ENCODE data around the gene COL5A1. TPM values are rescaled to one million over a fixed set of nuclear protein-coding genes. Genes with fewer than 3 reads are reported as not detected.

COL5A1 gene
- total and polyA plus RNA-seq, 2 donors (not counting 1 experiment from before 2014, with no cell fraction given) = 72.8 to 109 TPM

GRCh38 chr9:134839455-134840125 is 198.0 kb downstream of the COL5A1 start:
- Histone ChIP-seq H3K4me1 (ENCODE audit: control insufficient read depth, extremely low read depth, insufficient read depth, low read length) (no peaks in the 10 kb centered on the region), H4K20me1 (ENCODE audit: control insufficient read depth, extremely low read depth, insufficient read depth, low read length) (no peaks in the 10 kb centered on the region), H3K79me2 (ENCODE audit: control insufficient read depth, insufficient read depth, low read length) (no peaks in the 10 kb centered on the region), H3K27me3 (ENCODE audit: control insufficient read depth, insufficient read depth, low read length) (no peaks in the 10 kb centered on the region), H2AFZ (ENCODE audit: low read length) (no peak overlapping the region), H3K27ac (ENCODE audit: insufficient read depth, low read length) (no peak overlapping the region), H3K36me3 (ENCODE audit: control insufficient read depth, insufficient read depth, low read length) (peaks cover 34% of the 10 kb centered on the region), H3K9ac (ENCODE audit: insufficient read depth, low read length) (no peak overlapping the region), H3K9me3 (ENCODE audit: control insufficient read depth, insufficient read depth, low read depth, low read length) (no peaks in the 10 kb centered on the region), H3K4me2 (ENCODE audit: extremely low read depth, insufficient read depth, low read length) (no peak overlapping the region), H3K4me3 (replicated peaks in 1 of 4; ENCODE audit: control extremely low read depth in 1 of 4, insufficient read depth in 1 of 4, low read depth in 3 of 4, low read length in 4 of 4) (no peak overlapping the region)
- TF ChIP-seq CTCF (conservative IDR thresholded peaks at IDR 0.05 in 1 of 2, IDR thresholded peaks at IDR 0.05 in 1 of 2; ENCODE audit: low read depth in 1 of 2, low read length in 2 of 2) (no peak), EZH2 (IDR thresholded peaks at IDR 0.05; ENCODE audit: low read length, missing control alignments) (no peak)
- no peak for DNase-seq (ENCODE audit: low read depth in 2 of 2)

- H3K36me3 ChIP-seq (ENCODE audit: control insufficient read depth, insufficient read depth, low read length) = peaks cover 31% of the 10 kb centered on the region
- no peaks in the 10 kb centered on the region for H3K27me3 ChIP-seq (ENCODE audit: control insufficient read depth, insufficient read depth, low read length)
- no peaks in the 10 kb centered on the region for H3K79me2 ChIP-seq (ENCODE audit: control insufficient read depth, insufficient read depth, low read length)
- TF ChIP-seq CTCF (conservative IDR thresholded peaks at IDR 0.05 in 1 of 2, IDR thresholded peaks at IDR 0.05 in 1 of 2; ENCODE audit: low read depth in 1 of 2, low read length in 2 of 2) (no peak), EZH2 (IDR thresholded peaks at IDR 0.05; ENCODE audit: low read length, missing control alignments) (no peak)
- no peak overlapping the region for H2AFZ ChIP-seq (ENCODE audit: low read length)
- H3K9me3 ChIP-seq (ENCODE audit: control insufficient read depth, insufficient read depth, low read depth, low read length) = no peaks in the 10 kb centered on the region
- H3K4me2 ChIP-seq (ENCODE audit: extremely low read depth, insufficient read depth, low read length) = no peak overlapping the region
- no peaks in the 10 kb centered on the region for H3K4me1 ChIP-seq (ENCODE audit: control insufficient read depth, extremely low read depth, insufficient read depth, low read length)
- H3K4me3 ChIP-seq (replicated peaks in 1 of 4; ENCODE audit: control extremely low read depth in 1 of 4, insufficient read depth in 1 of 4, low read depth in 3 of 4, low read length in 4 of 4) = no peak overlapping the region
- DNase-seq (ENCODE audit: low read depth in 2 of 2) = no peak
- no peaks in the 10 kb centered on the region for H4K20me1 ChIP-seq (ENCODE audit: control insufficient read depth, extremely low read depth, insufficient read depth, low read length)
- no peak overlapping the region for H3K9ac ChIP-seq (ENCODE audit: insufficient read depth, low read length)
- no peak overlapping the region for H3K27ac ChIP-seq (ENCODE audit: insufficient read depth, low read length)
These were observed 198.9 kb downstream of the COL5A1 start for GRCh38 chr9:134840511-134840910.

GRCh38 chr9:134841180-134841904 is 199.7 kb downstream of the COL5A1 start:
- H3K9me3 ChIP-seq (ENCODE audit: control insufficient read depth, insufficient read depth, low read depth, low read length) = no peaks in the 10 kb centered on the region
- no peaks in the 10 kb centered on the region for H3K4me1 ChIP-seq (ENCODE audit: control insufficient read depth, extremely low read depth, insufficient read depth, low read length)
- no peaks in the 10 kb centered on the region for H3K79me2 ChIP-seq (ENCODE audit: control insufficient read depth, insufficient read depth, low read length)
- H3K4me2 ChIP-seq (ENCODE audit: extremely low read depth, insufficient read depth, low read length) = no peak overlapping the region
- H3K9ac ChIP-seq (ENCODE audit: insufficient read depth, low read length) = no peak overlapping the region
- no peaks in the 10 kb centered on the region for H4K20me1 ChIP-seq (ENCODE audit: control insufficient read depth, extremely low read depth, insufficient read depth, low read length)
- no peak overlapping the region for H3K27ac ChIP-seq (ENCODE audit: insufficient read depth, low read length)
- no peak overlapping the region for H2AFZ ChIP-seq (ENCODE audit: low read length)
- peaks cover 31% of the 10 kb centered on the region for H3K36me3 ChIP-seq (ENCODE audit: control insufficient read depth, insufficient read depth, low read length)
- no peak for DNase-seq (ENCODE audit: low read depth in 2 of 2)
- no peak overlapping the region for H3K4me3 ChIP-seq (replicated peaks in 1 of 4; ENCODE audit: control extremely low read depth in 1 of 4, insufficient read depth in 1 of 4, low read depth in 3 of 4, low read length in 4 of 4)
- H3K27me3 ChIP-seq (ENCODE audit: control insufficient read depth, insufficient read depth, low read length) = no peaks in the 10 kb centered on the region
- TF ChIP-seq EZH2 (IDR thresholded peaks at IDR 0.05; ENCODE audit: low read length, missing control alignments) = no peak
- TF ChIP-seq CTCF (conservative IDR thresholded peaks at IDR 0.05 in 1 of 2, IDR thresholded peaks at IDR 0.05 in 1 of 2; ENCODE audit: low read depth in 1 of 2, low read length in 2 of 2) = no peak

All from fibroblast of lung (primary cell).